Neural cell (in vitro differentiated cells): ENCODE results near the gene RAB27A.

Experiments
- EP300 ChIP-seq: fragments of 450-650 bp; conservative IDR thresholded peaks from 2 replicates; pipeline ENCODE4 v1.6.1; 2014; ENCODE audit warnings: antibody characterized with exemption, mild to moderate bottlenecking, moderate library complexity; ENCODE audit not compliant: poor library complexity, severe bottlenecking
- TF ChIP-seq, protein P1 (sequence below): fragments of 450-650 bp; IDR thresholded peaks from 2 replicates; pipeline ENCODE4 v1.5.1; 2014; ENCODE audit warnings: antibody characterized with exemption, mild to moderate bottlenecking, moderate library complexity; ENCODE audit not compliant: poor library complexity, severe bottlenecking

DNA sequence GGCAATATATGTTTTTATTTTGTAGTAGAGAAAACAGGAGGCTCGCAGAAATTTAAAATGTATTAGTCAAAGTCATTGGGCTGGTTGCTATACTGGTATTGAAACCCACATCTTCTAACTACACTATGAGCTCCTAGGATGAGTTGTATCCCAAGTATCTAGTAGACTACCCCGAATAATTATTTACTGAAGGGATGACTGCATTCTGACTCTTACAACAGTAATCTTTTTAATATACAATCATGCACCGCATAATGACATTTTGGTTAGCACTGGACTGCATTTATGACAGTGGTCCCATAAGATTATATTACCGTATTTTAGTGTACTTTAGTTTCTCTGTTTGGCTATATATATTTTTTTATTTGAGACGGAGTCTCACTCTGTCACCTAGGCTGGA, 44.8 kb upstream of the RAB27A start:
- TF ChIP-seq, protein P1, sequence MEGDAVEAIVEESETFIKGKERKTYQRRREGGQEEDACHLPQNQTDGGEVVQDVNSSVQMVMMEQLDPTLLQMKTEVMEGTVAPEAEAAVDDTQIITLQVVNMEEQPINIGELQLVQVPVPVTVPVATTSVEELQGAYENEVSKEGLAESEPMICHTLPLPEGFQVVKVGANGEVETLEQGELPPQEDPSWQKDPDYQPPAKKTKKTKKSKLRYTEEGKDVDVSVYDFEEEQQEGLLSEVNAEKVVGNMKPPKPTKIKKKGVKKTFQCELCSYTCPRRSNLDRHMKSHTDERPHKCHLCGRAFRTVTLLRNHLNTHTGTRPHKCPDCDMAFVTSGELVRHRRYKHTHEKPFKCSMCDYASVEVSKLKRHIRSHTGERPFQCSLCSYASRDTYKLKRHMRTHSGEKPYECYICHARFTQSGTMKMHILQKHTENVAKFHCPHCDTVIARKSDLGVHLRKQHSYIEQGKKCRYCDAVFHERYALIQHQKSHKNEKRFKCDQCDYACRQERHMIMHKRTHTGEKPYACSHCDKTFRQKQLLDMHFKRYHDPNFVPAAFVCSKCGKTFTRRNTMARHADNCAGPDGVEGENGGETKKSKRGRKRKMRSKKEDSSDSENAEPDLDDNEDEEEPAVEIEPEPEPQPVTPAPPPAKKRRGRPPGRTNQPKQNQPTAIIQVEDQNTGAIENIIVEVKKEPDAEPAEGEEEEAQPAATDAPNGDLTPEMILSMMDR = no peak
- TF ChIP-seq EP300 = no peak
